Mesenchymal stem cell (in vitro differentiated cells and primary cell): Measurements from ENCODE around the gene VMP1.

Experiments
- DNase-seq: peaks from one replicate; pipeline ENCODE4 v3.0.0-alpha.2; 2013
- H2AFZ ChIP-seq: one replicate; pipeline ENCODE4 v1.6.1; 2013; ENCODE audit warnings: low read depth, mild to moderate bottlenecking, control low read depth, inconsistent platforms, low read length, moderate library complexity
- H2AK5ac ChIP-seq: 2 replicates; pipeline ENCODE4 v1.6.1; 2013; ENCODE audit warnings: low read length, moderate library complexity, mild to moderate bottlenecking, inconsistent platforms; ENCODE audit not compliant: severe bottlenecking
- H2BK120ac ChIP-seq: one replicate; pipeline ENCODE4 v1.6.1; 2013; ENCODE audit warnings: low read depth, mild to moderate bottlenecking, inconsistent platforms, low read length, moderate library complexity
- H2BK12ac ChIP-seq, 2 experiments: one replicate each; pipeline ENCODE4 v1.6.1; 2013; ENCODE audit warnings: inconsistent platforms in 2 of 2, low read length in 2 of 2, mild to moderate bottlenecking in 2 of 2, moderate library complexity in 2 of 2, control low read depth in 1 of 2
- H2BK15ac ChIP-seq: one replicate; pipeline ENCODE4 v1.6.1; 2013; ENCODE audit warnings: mild to moderate bottlenecking, low read depth, inconsistent platforms; ENCODE audit not compliant: poor library complexity, severe bottlenecking
- H2BK5ac ChIP-seq: 2 replicates; pipeline ENCODE4 v1.6.1; 2013; ENCODE audit warnings: low read depth, mild to moderate bottlenecking, low read length, control low read depth, inconsistent platforms; ENCODE audit not compliant: poor library complexity, severe bottlenecking
- H3K14ac ChIP-seq, 2 experiments: one replicate each; pipeline ENCODE4 v1.6.1; 2013; ENCODE audit warnings: inconsistent platforms in 2 of 2, low read length in 2 of 2, control low read depth in 1 of 2, mild to moderate bottlenecking in 1 of 2, moderate library complexity in 1 of 2
- H3K18ac ChIP-seq, 2 experiments: one replicate each; pipeline ENCODE4 v1.6.1; 2013; ENCODE audit warnings: inconsistent platforms in 2 of 2, low read length in 2 of 2, control low read depth in 1 of 2, low read depth in 1 of 2, mild to moderate bottlenecking in 1 of 2
- H3K23ac ChIP-seq, 2 experiments: one replicate each; pipeline ENCODE4 v1.6.1; 2013; ENCODE audit warnings: inconsistent platforms in 2 of 2, low read length in 2 of 2, mild to moderate bottlenecking in 2 of 2, moderate library complexity in 2 of 2, control low read depth in 1 of 2
- H3K27ac ChIP-seq: 2 replicates; pipeline ENCODE4 v1.5.1; 2013; ENCODE audit warnings: mild to moderate bottlenecking, moderate library complexity, low read length, control low read depth, inconsistent platforms; ENCODE audit not compliant: poor library complexity, severe bottlenecking
- H3K27me3 ChIP-seq, 2 experiments: 2 replicates each; pipeline versions ENCODE4 v1.6.1 to v1.7.0; 2013; ENCODE audit warnings: low read length in 2 of 2, mild to moderate bottlenecking in 2 of 2, moderate library complexity in 2 of 2, control low read depth in 1 of 2, inconsistent platforms in 1 of 2; ENCODE audit not compliant: control insufficient read depth in 1 of 2, insufficient read depth in 1 of 2
- H3K36me3 ChIP-seq, 2 experiments: 2 replicates each; pipeline versions ENCODE4 v1.6.1 to v1.7.0; 2013; ENCODE audit warnings: low read length in 2 of 2, control low read depth in 1 of 2, inconsistent platforms in 1 of 2, low read depth in 1 of 2, mild to moderate bottlenecking in 1 of 2; ENCODE audit not compliant: insufficient read depth in 2 of 2, control insufficient read depth in 1 of 2
- H3K4ac ChIP-seq, 2 experiments: one replicate each; pipeline ENCODE4 v1.6.1; 2013; ENCODE audit warnings: inconsistent platforms in 2 of 2, low read length in 2 of 2, mild to moderate bottlenecking in 2 of 2, moderate library complexity in 2 of 2, control low read depth in 1 of 2, low read depth in 1 of 2
- H3K4me1 ChIP-seq: 2 replicates; pipeline ENCODE4 v1.6.1; 2013; ENCODE audit warnings: low read depth, low read length, control low read depth; ENCODE audit not compliant: control insufficient read depth, insufficient read depth
- H3K4me2 ChIP-seq: 2 replicates; pipeline ENCODE4 v1.6.1; 2013; ENCODE audit warnings: low read length, mild to moderate bottlenecking, inconsistent platforms; ENCODE audit not compliant: poor library complexity, severe bottlenecking
- H3K4me3 ChIP-seq, 2 experiments: 2 replicates each; pipeline versions ENCODE4 v1.5.1 to v1.7.0; 2013; ENCODE audit warnings: low read length in 2 of 2, mild to moderate bottlenecking in 2 of 2, control low read depth in 1 of 2, low read depth in 1 of 2; ENCODE audit not compliant: insufficient read depth in 1 of 2
- H3K79me1 ChIP-seq: replicated peaks from 2 replicates; pipeline ENCODE4 v1.6.1; 2013; ENCODE audit warnings: mild to moderate bottlenecking, control low read depth, low read length, inconsistent platforms; ENCODE audit not compliant: poor library complexity, severe bottlenecking
- H3K9ac ChIP-seq: 2 replicates; pipeline ENCODE4 v1.7.0; 2013; ENCODE audit warnings: mild to moderate bottlenecking, low read length, moderate library complexity
- H3K9me3 ChIP-seq: 2 replicates; pipeline ENCODE4 v1.7.0; 2013; ENCODE audit warnings: mild to moderate bottlenecking, low read length; ENCODE audit not compliant: control insufficient read depth
- H4K8ac ChIP-seq: one replicate; pipeline ENCODE4 v1.6.1; 2013; ENCODE audit warnings: inconsistent platforms, mild to moderate bottlenecking, low read length, moderate library complexity
- H4K91ac ChIP-seq: one replicate; pipeline ENCODE4 v1.6.1; 2013; ENCODE audit warnings: mild to moderate bottlenecking, low read length, inconsistent platforms
- WGBS: methylation state at CpG from one replicate; pipeline ENCODE4 v1.1.7; 2013; ENCODE audit warnings: mixed read lengths; 5-methylcytosine and 5-hydroxymethylcytosine counted together

The VMP1 gene

DNA sequence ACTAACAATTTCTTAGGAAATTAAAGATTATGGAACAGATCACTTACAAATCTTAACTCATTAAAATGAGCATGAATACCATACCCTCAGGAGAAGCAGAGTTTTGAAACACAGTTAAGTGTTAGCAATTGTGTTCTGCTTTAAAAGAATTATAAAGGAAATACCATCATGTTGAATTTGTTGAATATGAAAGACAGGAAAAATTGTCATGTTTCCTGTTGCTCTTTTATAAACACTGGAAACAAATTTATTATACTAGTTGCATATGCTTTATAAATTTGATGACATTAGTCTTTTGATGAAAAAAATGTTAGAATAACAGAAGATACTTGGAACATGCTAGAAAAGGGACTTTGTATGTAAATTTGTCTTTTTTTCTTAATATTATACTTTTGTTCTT is 59.7 kb downstream of the VMP1 start:
- Histone ChIP-seq H3K9me3 (no peaks in the 10 kb centered on the region), H2BK5ac (no peak overlapping the region), H2AFZ (no peak overlapping the region), H4K8ac (no peak overlapping the region), H3K36me3 (peaks cover 8 to 11% of the 10 kb centered on the region in 2 experiments), H3K9ac (no peak overlapping the region), H4K91ac (no peak overlapping the region), H2BK15ac (no peak overlapping the region), H3K23ac (no peak overlapping the region), H3K4me3 (no peak overlapping the region), H2AK5ac (no peak overlapping the region), H2BK120ac (no peak overlapping the region), H3K79me1 (peaks cover 14% of the 10 kb centered on the region), H3K14ac (no peak overlapping the region), H2BK12ac (no peak overlapping the region), H3K4me1 (peaks cover 4% of the 10 kb centered on the region), H3K18ac (no peak overlapping the region), H3K27me3 (no peaks in the 10 kb centered on the region), H3K4me2 (no peak overlapping the region), H3K4ac (no peak overlapping the region), H3K27ac (no peak overlapping the region)
- no peak for DNase-seq

DNA sequence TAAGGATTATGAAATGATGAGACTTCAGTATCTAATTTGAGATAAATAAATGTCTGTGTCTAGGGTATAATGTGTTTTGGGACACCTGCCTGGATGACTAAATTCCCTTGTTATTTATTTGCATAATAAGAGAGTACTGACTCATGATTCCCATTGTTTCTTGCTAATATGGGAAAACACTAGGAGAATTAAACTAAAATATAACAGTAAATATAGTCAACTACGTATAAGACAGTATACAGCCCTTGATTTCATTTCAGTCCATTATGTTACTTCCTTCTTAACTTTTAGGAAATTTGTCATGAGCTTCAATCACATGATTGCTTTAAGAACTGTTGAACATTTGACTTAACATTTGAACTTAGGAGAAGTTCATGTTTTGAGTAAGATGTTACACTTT is 62.4 kb downstream of the VMP1 start:
- H2AK5ac ChIP-seq = no peak overlapping the region
- no peak overlapping the region for H4K8ac ChIP-seq
- no peak for DNase-seq
- no peak overlapping the region for H2BK120ac ChIP-seq
- peaks cover 16% of the 10 kb centered on the region for H3K79me1 ChIP-seq
- no peak overlapping the region for H3K14ac ChIP-seq
- H3K18ac ChIP-seq = no peak overlapping the region
- H2BK12ac ChIP-seq = no peak overlapping the region
- H3K4me3 ChIP-seq = no peak overlapping the region
- H2BK5ac ChIP-seq = no peak overlapping the region
- H4K91ac ChIP-seq = no peak overlapping the region
- peaks cover 12 to 22% of the 10 kb centered on the region in 2 experiments for H3K36me3 ChIP-seq
- peak overlapping the region; percentile 2 for H3K9ac ChIP-seq
- H2AFZ ChIP-seq = no peak overlapping the region
- no peak overlapping the region for H2BK15ac ChIP-seq
- H3K27ac ChIP-seq = no peak overlapping the region
- no CpG with 5 or more reads among the region's 1 CpG for WGBS
- H3K27me3 ChIP-seq = no peaks in the 10 kb centered on the region
- no peak overlapping the region for H3K4ac ChIP-seq
- peaks cover 1% of the 10 kb centered on the region for H3K4me1 ChIP-seq
- no peaks in the 10 kb centered on the region for H3K9me3 ChIP-seq
- H3K4me2 ChIP-seq = no peak overlapping the region
- H3K23ac ChIP-seq = no peak overlapping the region

DNA sequence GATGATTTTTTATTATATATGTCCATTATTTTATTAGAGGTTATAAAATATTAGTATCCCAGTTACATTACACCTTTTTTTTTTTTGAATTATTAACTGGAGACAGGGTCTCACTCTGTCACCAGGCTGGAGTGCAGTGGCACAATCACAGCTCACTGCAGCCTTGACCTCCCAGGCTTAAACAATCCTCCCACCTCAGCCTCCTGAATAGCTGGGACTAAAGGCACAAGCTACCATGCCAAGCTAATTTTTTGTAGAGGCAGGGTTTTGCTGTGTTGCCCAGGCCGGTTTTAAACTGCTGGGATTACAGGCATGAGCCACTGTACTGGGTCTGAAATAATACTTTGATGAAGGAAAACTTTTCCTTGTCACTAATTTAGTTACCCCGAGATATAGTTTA is 63.6 kb downstream of the VMP1 start:
- H2BK12ac ChIP-seq = peak overlapping the region in 1 of 2 experiments; percentile 84
- H2AK5ac ChIP-seq = no peak overlapping the region
- H3K9me3 ChIP-seq = no peaks in the 10 kb centered on the region
- no peak overlapping the region for H3K9ac ChIP-seq
- no peak overlapping the region for H3K14ac ChIP-seq
- peak overlapping the region in 1 of 2 experiments; percentile 24 for H3K18ac ChIP-seq
- H3K4me2 ChIP-seq = no peak overlapping the region
- no peak overlapping the region for H4K8ac ChIP-seq
- H3K36me3 ChIP-seq = peaks cover 19 to 25% of the 10 kb centered on the region in 2 experiments
- WGBS = 100% methylated on average over 1 of the region's 2 CpGs
- H3K4me1 ChIP-seq = peaks cover 1% of the 10 kb centered on the region
- H2BK15ac ChIP-seq = no peak overlapping the region
- H2BK120ac ChIP-seq = no peak overlapping the region
- no peak overlapping the region for H2BK5ac ChIP-seq
- no peak overlapping the region for H3K23ac ChIP-seq
- no peak for DNase-seq
- H4K91ac ChIP-seq = no peak overlapping the region
- H2AFZ ChIP-seq = no peak overlapping the region
- H3K4me3 ChIP-seq = no peak overlapping the region
- peaks cover 22% of the 10 kb centered on the region for H3K79me1 ChIP-seq
- H3K4ac ChIP-seq = no peak overlapping the region
- no peak overlapping the region for H3K27ac ChIP-seq
- no peaks in the 10 kb centered on the region for H3K27me3 ChIP-seq

DNA sequence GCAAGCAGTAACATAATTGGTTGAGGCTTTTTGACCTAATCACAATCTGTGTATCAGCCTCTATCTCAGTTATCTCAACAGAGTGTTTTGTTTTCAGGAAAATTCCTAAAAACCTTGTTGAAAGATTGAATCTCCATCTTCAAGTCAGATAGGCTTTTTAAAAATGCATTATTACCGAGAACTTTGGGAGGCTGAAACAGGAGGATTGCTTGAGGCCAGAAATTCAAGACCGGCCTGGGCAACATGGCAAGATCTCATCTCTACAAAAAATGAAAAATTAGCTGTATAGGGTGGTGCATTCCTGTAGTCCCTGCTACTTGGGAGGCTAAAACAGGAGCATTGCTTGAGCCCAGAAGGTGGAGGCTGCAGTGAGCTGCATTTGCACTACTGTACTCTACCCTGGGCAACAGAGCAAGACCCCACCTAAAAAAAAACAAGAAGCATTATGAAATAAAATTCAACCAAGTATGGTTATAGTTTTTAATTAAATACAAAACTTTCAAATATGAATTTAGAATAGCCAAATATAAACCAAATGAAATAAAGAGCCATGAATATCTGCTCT is 68.4 kb downstream of the VMP1 start:
- no peak for DNase-seq
- Histone ChIP-seq H3K27me3 (no peaks in the 10 kb centered on the region), H3K4ac (no peak overlapping the region), H4K91ac (no peak overlapping the region), H3K9ac (no peak overlapping the region), H3K36me3 (peaks cover 13 to 53% of the 10 kb centered on the region in 2 experiments), H3K27ac (peak overlapping the region; percentile 20), H3K4me2 (no peak overlapping the region), H3K18ac (no peak overlapping the region), H2AFZ (no peak overlapping the region), H3K4me1 (peaks cover 3% of the 10 kb centered on the region), H2BK15ac (no peak overlapping the region), H3K23ac (no peak overlapping the region), H3K14ac (no peak overlapping the region), H2BK12ac (no peak overlapping the region), H2AK5ac (peak overlapping the region; percentile 31), H2BK120ac (no peak overlapping the region), H3K9me3 (peaks cover 3% of the 10 kb centered on the region), H3K4me3 (no peak overlapping the region), H4K8ac (no peak overlapping the region), H3K79me1 (peaks cover 22% of the 10 kb centered on the region), H2BK5ac (no peak overlapping the region)
- 97% methylated on average over 2 of the region's 2 CpGs for WGBS
